Activated CD4-positive, alpha-beta T cell treated with anti-CD3 and anti-CD28 coated beads, Interleukin-2, amount 10 ng/mL, durations not matched to agents 7 days and 5 days (primary cell): Measurements from ENCODE around the gene KCNC3. TPM values are rescaled to one million over a fixed set of nuclear protein-coding genes. Genes with fewer than 3 reads are reported as not detected.

ENCODE experiments used
- CTCF ChIA-PET: fragments of 350-600 bp; sonication (Branson Sonifier 250); formaldehyde crosslinking; loops from one replicate; lab custom pipeline; 2021; ENCODE audit warnings: antibody characterized with exemption; lab: Charles Lee
- POLR2A ChIA-PET: fragments of 350-600 bp; sonication (Branson Sonifier 250); formaldehyde crosslinking; loops from one replicate; lab custom pipeline; 2021; ENCODE audit warnings: antibody characterized with exemption; lab: Charles Lee
- DNase-seq: peaks from one replicate; pipeline ENCODE4 v3.0.0-alpha.2; 2020
- H3K27ac Mint-ChIP-seq: one replicate; pipeline ENCODE4 v1.8.0; 2021; ENCODE audit warnings: mild to moderate bottlenecking, moderate library complexity, mixed read lengths
- H3K27me3 Mint-ChIP-seq: one replicate; pipeline ENCODE4 v1.8.0; 2021; ENCODE audit warnings: mixed read lengths
- H3K36me3 Mint-ChIP-seq: one replicate; pipeline ENCODE4 v1.8.0; 2021; ENCODE audit warnings: low read depth, mixed read lengths
- H3K4me1 Mint-ChIP-seq: one replicate; pipeline ENCODE4 v1.8.0; 2021; ENCODE audit warnings: mixed read lengths
- H3K4me3 Mint-ChIP-seq: one replicate; pipeline ENCODE4 v1.8.0; 2021; ENCODE audit warnings: mild to moderate bottlenecking, moderate library complexity, mixed read lengths
- H3K9me3 Mint-ChIP-seq: one replicate; pipeline ENCODE4 v1.8.0; 2021; ENCODE audit warnings: mixed read lengths
- total RNA-seq, 2 experiments: library from RNA; stranded (reverse); gene quantifications; one replicate each; pipeline ENCODE4 v1.2.3, GENCODE V29; 2021

The KCNC3 gene
- total RNA-seq, 2 experiments from 2014 or later: 3.4 to 4.1 TPM

DNA sequence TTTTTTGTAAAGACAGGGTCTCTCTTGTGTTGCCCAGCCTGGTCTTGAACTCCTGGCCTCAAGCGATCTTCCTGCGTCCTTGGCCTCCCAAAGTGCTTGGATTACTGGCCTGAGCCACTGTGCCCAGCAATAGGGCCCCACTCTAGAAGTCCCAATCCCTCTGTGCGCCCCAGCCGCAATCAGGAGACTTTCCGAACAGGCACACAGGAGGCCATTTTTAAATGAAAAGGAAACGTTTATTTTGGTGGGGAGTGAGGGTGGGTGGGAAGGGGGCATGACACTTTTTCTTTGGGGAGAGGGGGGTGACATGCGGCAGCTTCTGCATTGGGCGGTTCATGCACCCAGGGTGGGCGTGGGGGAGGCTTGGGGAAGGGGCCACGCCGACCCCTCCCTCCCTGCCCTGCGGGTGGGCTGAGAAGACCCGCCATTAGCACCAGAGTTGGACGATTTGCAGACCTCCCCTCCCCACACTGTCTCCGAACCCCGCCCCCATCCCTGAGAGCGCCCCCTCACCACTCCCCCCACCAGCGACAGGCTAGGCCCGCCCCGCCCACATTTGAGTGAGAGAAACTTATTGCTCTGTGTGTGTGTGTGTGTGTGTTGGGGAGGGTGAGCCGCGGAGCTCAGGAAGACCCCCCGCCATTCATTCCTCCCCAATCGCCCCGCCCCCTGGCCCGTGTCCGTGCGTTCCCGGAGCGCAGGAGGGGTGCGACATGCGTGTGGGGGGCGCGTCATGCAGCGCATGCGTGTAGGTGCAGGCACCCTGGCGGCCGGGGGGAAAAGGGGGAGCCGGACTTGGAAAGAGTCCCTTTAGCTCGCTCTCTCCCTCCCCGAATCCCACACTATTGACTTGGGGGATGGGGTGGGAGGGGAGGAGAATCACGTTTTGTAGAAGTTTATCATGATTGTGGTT lies 17.2 kb downstream of the KCNC3 start:
- CTCF ChIA-PET: interaction anchor here (0.5 kb wide), 1 partner anchor 34 kb away, joined by 3 read pairs; no protein-coding TSS in a partner anchor
- Mint-ChIP-seq H3K4me1 (peaks cover 8% of the 10 kb centered on the region), H3K36me3 (peaks cover 2% of the 10 kb centered on the region), H3K4me3 (no peak overlapping the region), H3K9me3 (no peaks in the 10 kb centered on the region), H3K27ac (no peak overlapping the region), H3K27me3 (peaks cover 65% of the 10 kb centered on the region)
- no peak for DNase-seq
- POLR2A ChIA-PET: no interaction called here

DNA sequence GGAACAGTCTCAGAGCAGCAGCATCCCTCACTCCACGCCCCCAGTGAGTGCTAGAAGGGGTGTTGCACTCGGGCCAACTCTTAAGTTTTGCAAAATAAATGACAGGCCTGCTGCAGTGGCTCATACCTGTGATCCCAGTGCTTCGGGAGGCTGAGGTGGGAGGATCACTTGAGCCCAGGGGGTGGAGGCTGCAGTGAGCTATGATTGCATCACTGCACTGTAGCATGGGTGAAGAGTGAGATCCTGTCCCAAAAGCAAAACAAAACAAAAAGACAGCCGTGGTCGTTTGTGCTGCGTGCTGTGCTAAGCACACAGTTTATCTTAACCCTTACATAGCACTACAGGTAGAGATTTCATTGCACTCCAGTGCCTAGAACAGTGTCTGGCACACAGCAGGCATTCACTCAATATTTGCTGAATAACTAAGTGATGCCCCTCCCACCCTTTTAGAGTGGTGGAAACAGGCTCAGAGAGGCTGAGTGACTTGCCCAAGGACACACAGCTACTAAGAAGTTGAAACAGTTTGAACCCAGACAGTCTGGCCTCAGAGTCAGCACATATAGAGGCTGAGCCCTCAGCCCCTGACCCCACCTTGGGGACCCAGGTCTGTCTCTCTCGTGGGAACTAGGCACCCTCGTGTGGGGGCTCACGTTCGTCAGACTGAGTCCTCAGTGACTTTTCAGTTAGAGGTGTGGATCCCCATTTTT lies 18.3 kb downstream of the KCNC3 start:
- CTCF ChIA-PET: no interaction called here

DNA sequence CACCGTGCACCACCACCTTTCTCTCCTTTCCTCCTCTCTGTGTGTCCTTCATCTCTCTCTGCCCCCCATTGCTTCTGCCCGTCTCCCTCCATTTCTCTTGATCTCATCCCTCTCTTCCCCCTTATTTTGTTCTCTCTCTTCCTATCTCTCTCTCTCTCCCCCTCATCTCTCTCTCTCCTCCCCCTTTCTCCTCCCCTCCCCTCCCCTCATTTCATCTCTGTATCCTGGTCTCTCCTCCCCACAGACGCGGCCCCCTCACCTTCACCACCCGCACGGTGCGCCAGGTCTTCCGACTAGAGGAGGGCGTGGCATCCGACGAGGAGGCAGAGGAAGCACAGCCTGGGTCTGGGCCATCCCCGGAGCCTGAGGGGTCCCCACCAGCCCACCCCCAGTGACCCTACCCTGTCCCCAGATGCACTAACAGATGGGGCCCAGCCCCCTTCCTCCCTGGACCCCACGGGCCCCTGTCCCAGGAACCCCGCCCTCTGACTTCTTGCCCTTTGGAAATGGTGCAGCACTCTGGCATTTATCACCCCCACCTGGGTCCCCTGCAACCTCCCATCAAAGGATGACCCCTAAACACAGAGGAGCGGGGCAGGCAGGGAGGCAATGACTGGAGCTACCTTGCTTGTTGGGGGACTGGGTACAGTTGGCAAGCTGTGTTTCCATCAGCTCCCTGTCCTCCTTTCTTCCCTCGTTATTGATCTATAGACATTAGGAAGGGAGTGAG lies 19.6 kb downstream of the KCNC3 start:
- CTCF ChIA-PET: interaction anchor here (1.7 kb wide), 1 partner anchor 21 kb away, joined by 5 read pairs; no protein-coding TSS in a partner anchor
- Mint-ChIP-seq H3K4me1 (peaks cover 2% of the 10 kb centered on the region), H3K9me3 (no peaks in the 10 kb centered on the region), H3K27me3 (peaks cover 53% of the 10 kb centered on the region), H3K36me3 (no peaks in the 10 kb centered on the region), H3K4me3 (no peak overlapping the region), H3K27ac (no peak overlapping the region)
- POLR2A ChIA-PET: no interaction called here
- no peak for DNase-seq

More for the DNA sequence above, 18.3 kb downstream of the KCNC3 start:
- Mint-ChIP-seq H3K9me3 (no peaks in the 10 kb centered on the region), H3K36me3 (peaks cover 2% of the 10 kb centered on the region), H3K4me3 (no peak overlapping the region), H3K27me3 (peaks cover 56% of the 10 kb centered on the region), H3K27ac (no peak overlapping the region), H3K4me1 (peaks cover 7% of the 10 kb centered on the region)
- POLR2A ChIA-PET: no interaction called here
- DNase-seq: no peak

DNA sequence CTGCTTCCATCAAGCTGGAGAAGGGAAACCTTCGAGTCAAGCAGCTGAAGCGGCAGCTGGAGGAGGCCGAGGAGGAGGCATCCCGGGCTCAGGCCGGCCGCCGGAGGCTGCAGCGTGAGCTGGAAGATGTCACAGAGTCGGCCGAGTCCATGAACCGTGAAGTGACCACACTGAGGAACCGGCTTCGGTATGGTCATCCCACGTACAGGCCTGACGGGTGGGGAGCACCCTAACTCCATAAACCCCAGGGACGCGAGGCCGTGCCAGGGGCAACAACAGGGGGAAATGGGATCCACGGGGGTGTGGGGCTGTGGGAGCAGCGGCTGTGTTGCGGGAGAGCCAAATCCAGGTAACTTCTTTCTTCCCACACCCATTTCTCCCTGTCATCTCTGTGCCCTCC lies 20.2 kb downstream of the KCNC3 start:
- ChIA-PET POLR2A (no interaction called here), CTCF (interaction anchor here (0.9 to 1.7 kb wide), 2 partner anchors 19 to 21 kb away, joined by 3 to 5 read pairs; no protein-coding TSS in a partner anchor)
- no peaks in the 10 kb centered on the region for H3K4me1 Mint-ChIP-seq
- DNase-seq: no peak
- H3K36me3 Mint-ChIP-seq: no peaks in the 10 kb centered on the region
- H3K27me3 Mint-ChIP-seq: peaks cover 49% of the 10 kb centered on the region
- H3K4me3 Mint-ChIP-seq: no peak overlapping the region
- H3K9me3 Mint-ChIP-seq: no peaks in the 10 kb centered on the region
- no peak overlapping the region for H3K27ac Mint-ChIP-seq

DNA sequence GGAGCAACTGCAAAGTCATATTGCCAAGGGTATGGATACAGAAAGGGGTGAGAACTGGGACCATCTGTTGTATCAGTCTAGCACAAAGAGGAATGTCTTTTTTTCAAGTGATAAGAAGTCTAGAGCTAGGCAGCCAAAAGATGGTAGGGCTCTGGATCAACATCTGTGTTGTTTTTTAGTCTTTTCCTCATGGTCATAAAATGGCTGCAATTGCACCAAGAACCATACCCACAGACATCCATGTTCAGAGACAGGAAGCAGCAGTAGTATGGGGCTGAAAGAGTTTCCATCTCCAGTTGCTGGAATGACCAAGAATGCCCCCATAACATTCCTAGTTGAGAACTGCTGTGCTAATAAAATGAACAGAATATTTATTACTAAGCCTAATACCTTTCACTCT lies 25.6 kb downstream of the KCNC3 start:
- H3K27ac Mint-ChIP-seq: no peak overlapping the region
- no peaks in the 10 kb centered on the region for H3K36me3 Mint-ChIP-seq
- DNase-seq: no peak
- H3K9me3 Mint-ChIP-seq: peaks cover 4% of the 10 kb centered on the region
- H3K27me3 Mint-ChIP-seq: peaks cover 14% of the 10 kb centered on the region
- CTCF ChIA-PET: no interaction called here
- no peaks in the 10 kb centered on the region for H3K4me1 Mint-ChIP-seq
- POLR2A ChIA-PET: no interaction called here
- no peak overlapping the region for H3K4me3 Mint-ChIP-seq

DNA sequence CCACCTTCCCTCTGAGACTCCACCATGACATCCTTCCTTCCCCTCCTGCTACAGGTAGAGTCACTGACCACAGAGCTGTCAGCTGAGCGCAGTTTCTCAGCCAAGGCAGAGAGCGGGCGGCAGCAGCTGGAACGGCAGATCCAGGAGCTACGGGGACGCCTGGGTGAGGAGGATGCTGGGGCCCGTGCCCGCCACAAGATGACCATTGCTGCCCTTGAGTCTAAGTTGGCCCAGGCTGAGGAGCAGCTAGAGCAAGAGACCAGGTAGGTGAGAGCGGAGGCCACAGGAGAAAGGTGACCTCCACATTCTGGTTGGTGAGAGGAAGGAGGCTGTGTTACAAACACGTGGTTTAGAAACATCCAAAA lies 27.6 kb downstream of the KCNC3 start:
- no peaks in the 10 kb centered on the region for H3K36me3 Mint-ChIP-seq
- peaks cover 5% of the 10 kb centered on the region for H3K27me3 Mint-ChIP-seq
- H3K4me1 Mint-ChIP-seq: no peaks in the 10 kb centered on the region
- peaks cover 4% of the 10 kb centered on the region for H3K9me3 Mint-ChIP-seq
- DNase-seq: no peak
- ChIA-PET CTCF (interaction anchor here (1.5 to 2.7 kb wide), 2 partner anchors 14 to 27 kb away, joined by 4 to 8 read pairs; partner anchors contain the start of gene KCNC3), POLR2A (no interaction called here)
- H3K4me3 Mint-ChIP-seq: no peak overlapping the region
- H3K27ac Mint-ChIP-seq: no peak overlapping the region

DNA sequence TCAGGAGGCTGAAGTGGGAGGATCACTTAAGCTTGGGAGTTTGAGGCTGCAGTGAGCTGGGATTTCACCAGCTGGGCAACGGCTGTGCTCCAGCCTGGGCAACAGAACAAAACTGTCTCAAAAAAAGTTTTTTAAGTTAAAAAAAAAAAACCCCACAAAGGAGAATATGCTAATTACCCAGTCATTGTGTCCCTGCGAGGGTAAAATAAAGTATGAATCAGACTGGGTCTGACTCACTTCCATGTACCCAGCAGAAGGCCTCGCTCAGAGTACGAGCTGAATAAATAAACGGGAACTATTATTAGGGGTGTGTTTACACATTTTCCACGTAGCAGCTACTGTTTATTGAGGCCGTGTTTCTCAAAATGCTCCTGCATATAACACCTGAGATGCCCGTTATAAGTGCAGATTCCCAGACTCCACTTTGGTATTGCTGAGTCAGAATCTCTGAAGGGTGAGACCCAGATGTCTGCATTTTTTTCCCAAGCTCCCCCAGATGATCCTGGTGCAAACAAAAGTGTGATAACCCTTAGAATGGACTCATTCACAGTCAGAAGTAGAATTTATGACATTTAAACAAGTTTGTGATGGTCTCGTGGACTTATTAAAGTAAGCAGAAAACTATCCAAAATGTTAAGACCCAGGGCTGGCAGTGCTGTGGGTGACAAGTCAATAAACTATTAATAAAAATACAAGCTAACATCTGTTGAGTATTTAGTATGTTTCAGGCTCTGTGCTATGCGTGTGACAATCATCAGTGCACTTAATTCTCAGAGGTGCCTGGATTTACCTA lies 28.2 kb downstream of the KCNC3 start:
- no peak overlapping the region for H3K4me3 Mint-ChIP-seq
- POLR2A ChIA-PET: interaction anchor here (0.6 kb wide), 1 partner anchor 68 kb away, joined by 7 read pairs; no protein-coding TSS in a partner anchor
- CTCF ChIA-PET: interaction anchor here (0.6 to 2.7 kb wide), 3 partner anchors 15 to 218 kb away, joined by 4 to 8 read pairs (median 4); partner anchors contain the start of gene KCNC3
- H3K9me3 Mint-ChIP-seq: peaks cover 4% of the 10 kb centered on the region
- H3K36me3 Mint-ChIP-seq: no peaks in the 10 kb centered on the region
- DNase-seq: no peak
- H3K27ac Mint-ChIP-seq: no peak overlapping the region
- H3K4me1 Mint-ChIP-seq: no peaks in the 10 kb centered on the region
- H3K27me3 Mint-ChIP-seq: peaks cover 5% of the 10 kb centered on the region

DNA sequence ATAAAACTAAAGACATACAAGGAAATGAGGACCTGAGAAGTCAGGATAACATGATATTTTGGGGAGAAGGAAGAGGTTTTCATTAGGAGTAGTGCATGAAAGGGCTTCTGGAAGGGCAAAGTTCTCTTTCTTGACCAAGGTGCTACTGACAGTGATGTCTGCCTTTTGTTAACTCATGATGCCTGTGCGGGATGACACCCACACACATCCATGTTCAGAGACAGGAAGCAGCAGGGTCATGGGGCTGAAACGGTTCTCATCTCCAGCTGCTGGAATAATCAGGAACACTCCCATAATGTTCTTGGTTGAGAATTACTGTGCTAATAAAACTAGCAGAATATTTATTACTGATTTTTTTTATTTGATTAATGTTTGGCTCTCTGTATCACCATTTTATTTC lies 29.1 kb downstream of the KCNC3 start:
- H3K4me1 Mint-ChIP-seq: no peaks in the 10 kb centered on the region
- H3K9me3 Mint-ChIP-seq: peaks cover 4% of the 10 kb centered on the region
- peaks cover 1% of the 10 kb centered on the region for H3K27me3 Mint-ChIP-seq
- ChIA-PET CTCF (interaction anchor here (2.7 kb wide), 1 partner anchor 29 kb away, joined by 8 read pairs; the partner anchor contains the start of gene KCNC3), POLR2A (no interaction called here)
- H3K36me3 Mint-ChIP-seq: no peaks in the 10 kb centered on the region
- DNase-seq: no peak
- H3K27ac Mint-ChIP-seq: no peak overlapping the region
- no peak overlapping the region for H3K4me3 Mint-ChIP-seq

DNA sequence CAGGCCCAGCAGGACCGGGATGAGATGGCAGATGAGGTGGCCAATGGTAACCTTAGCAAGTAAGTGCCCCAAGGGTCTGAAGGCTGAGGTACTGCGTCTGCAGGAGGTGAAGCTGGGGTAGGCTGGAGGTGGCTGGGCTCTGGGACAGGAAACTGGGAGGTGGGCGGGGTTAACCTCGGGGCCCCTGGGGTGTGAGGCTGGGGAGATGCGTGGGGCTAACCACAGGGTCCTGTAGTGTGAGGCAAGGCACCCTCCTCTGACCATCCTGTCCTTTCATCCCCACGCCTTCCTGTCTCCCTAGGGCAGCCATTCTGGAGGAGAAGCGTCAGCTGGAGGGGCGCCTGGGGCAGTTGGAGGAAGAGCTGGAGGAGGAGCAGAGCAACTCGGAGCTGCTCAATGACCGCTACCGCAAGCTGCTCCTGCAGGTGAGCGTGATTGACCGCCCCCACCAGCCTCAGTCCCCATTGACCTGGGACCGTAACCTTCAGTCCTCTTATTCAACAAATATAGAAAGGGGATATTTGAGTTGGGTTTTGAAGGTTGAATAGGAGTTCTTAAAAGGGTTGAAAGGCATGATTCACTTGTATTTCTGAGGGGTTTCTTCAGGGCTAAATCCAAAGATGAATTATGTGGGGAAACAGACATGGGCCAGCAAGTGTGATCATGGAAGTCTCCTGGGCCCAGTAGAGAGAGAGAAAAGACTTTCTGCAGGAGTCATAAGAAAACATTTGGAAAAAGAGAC lies 35.7 kb downstream of the KCNC3 start:
- Mint-ChIP-seq H3K9me3 (peaks cover 2% of the 10 kb centered on the region), H3K27ac (no peak overlapping the region), H3K36me3 (no peaks in the 10 kb centered on the region), H3K27me3 (peaks cover 6% of the 10 kb centered on the region), H3K4me1 (no peaks in the 10 kb centered on the region), H3K4me3 (no peak overlapping the region)
- no peak for DNase-seq
- ChIA-PET CTCF (no interaction called here), POLR2A (no interaction called here)

DNA sequence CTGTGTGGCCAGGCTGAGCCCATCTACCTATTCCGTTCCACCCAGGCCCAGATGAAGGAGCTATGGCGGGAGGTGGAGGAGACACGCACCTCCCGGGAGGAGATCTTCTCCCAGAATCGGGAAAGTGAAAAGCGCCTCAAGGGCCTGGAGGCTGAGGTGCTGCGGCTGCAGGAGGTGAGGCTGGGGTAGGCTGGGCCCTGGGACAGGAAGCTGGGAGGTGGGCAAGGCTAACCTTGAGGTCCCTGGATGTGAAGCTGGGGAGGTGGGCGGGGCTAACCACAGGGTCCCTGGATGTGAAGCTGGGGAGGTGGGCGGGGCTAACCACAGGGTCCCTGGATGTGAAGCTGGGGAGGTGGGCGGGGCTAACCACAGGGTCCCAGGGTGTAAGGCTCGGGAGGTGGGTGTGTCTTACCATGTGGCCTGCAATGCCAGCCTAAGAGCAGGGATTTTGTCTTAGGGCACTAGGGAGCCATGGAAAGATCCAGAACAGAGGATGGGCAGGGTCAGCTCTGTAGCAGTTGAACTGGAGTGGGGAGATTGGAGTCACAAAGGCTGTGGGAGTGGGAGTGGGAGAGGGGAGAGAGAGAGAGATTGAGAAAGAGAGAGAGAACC lies 36.9 kb downstream of the KCNC3 start:
- Mint-ChIP-seq H3K36me3 (no peaks in the 10 kb centered on the region), H3K4me1 (no peaks in the 10 kb centered on the region), H3K9me3 (peaks cover 9% of the 10 kb centered on the region), H3K27ac (no peak overlapping the region), H3K27me3 (peaks cover 8% of the 10 kb centered on the region), H3K4me3 (no peak overlapping the region)
- POLR2A ChIA-PET: no interaction called here
- CTCF ChIA-PET: interaction anchor here (0.5 kb wide), 1 partner anchor 51 kb away, joined by 4 read pairs; no protein-coding TSS in a partner anchor
- DNase-seq: no peak

DNA sequence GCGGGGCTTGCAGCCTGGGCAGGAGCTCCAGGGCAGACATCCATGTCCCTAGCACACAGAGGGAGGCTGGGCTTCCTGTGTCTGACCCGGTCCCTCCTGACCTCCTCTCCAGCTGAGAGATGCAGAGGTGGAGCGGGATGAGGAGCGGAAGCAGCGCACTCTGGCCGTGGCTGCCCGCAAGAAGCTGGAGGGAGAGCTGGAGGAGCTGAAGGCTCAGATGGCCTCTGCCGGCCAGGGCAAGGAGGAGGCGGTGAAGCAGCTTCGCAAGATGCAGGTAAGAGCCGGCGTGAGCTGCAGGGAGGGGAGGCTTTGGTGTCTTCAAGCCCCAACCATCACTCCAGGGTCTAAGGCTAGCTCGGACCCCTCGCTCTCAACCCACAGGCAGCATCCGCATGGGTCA lies 38.4 kb downstream of the KCNC3 start:
- Mint-ChIP-seq H3K4me3 (no peak overlapping the region), H3K27me3 (peaks cover 8% of the 10 kb centered on the region)

More for the DNA sequence above, 38.4 kb downstream of the KCNC3 start:
- ChIA-PET CTCF (no interaction called here), POLR2A (no interaction called here)
- Mint-ChIP-seq H3K27ac (no peak overlapping the region), H3K9me3 (peaks cover 11% of the 10 kb centered on the region), H3K36me3 (no peaks in the 10 kb centered on the region), H3K4me1 (no peaks in the 10 kb centered on the region)
- no peak for DNase-seq
